Mesenchymal stem cell (in vitro differentiated cells and primary cell): ENCODE data around the gene DRC7.

Source experiments
- DNase-seq: peaks from one replicate; pipeline ENCODE4 v3.0.0-alpha.2; 2013
- H2AFZ ChIP-seq: one replicate; pipeline ENCODE4 v1.6.1; 2013; ENCODE audit warnings: low read depth, mild to moderate bottlenecking, control low read depth, inconsistent platforms, low read length, moderate library complexity
- H2AK5ac ChIP-seq: 2 replicates; pipeline ENCODE4 v1.6.1; 2013; ENCODE audit warnings: low read length, moderate library complexity, mild to moderate bottlenecking, inconsistent platforms; ENCODE audit not compliant: severe bottlenecking
- H2BK120ac ChIP-seq: one replicate; pipeline ENCODE4 v1.6.1; 2013; ENCODE audit warnings: low read depth, mild to moderate bottlenecking, inconsistent platforms, low read length, moderate library complexity
- H2BK12ac ChIP-seq, 2 experiments: one replicate each; pipeline ENCODE4 v1.6.1; 2013; ENCODE audit warnings: inconsistent platforms in 2 of 2, low read length in 2 of 2, mild to moderate bottlenecking in 2 of 2, moderate library complexity in 2 of 2, control low read depth in 1 of 2
- H2BK15ac ChIP-seq: one replicate; pipeline ENCODE4 v1.6.1; 2013; ENCODE audit warnings: mild to moderate bottlenecking, low read depth, inconsistent platforms; ENCODE audit not compliant: poor library complexity, severe bottlenecking
- H2BK5ac ChIP-seq: 2 replicates; pipeline ENCODE4 v1.6.1; 2013; ENCODE audit warnings: low read depth, mild to moderate bottlenecking, low read length, control low read depth, inconsistent platforms; ENCODE audit not compliant: poor library complexity, severe bottlenecking
- H3K14ac ChIP-seq, 2 experiments: one replicate each; pipeline ENCODE4 v1.6.1; 2013; ENCODE audit warnings: inconsistent platforms in 2 of 2, low read length in 2 of 2, control low read depth in 1 of 2, mild to moderate bottlenecking in 1 of 2, moderate library complexity in 1 of 2
- H3K18ac ChIP-seq, 2 experiments: one replicate each; pipeline ENCODE4 v1.6.1; 2013; ENCODE audit warnings: inconsistent platforms in 2 of 2, low read length in 2 of 2, control low read depth in 1 of 2, low read depth in 1 of 2, mild to moderate bottlenecking in 1 of 2
- H3K23ac ChIP-seq, 2 experiments: one replicate each; pipeline ENCODE4 v1.6.1; 2013; ENCODE audit warnings: inconsistent platforms in 2 of 2, low read length in 2 of 2, mild to moderate bottlenecking in 2 of 2, moderate library complexity in 2 of 2, control low read depth in 1 of 2
- H3K27ac ChIP-seq: 2 replicates; pipeline ENCODE4 v1.5.1; 2013; ENCODE audit warnings: mild to moderate bottlenecking, moderate library complexity, low read length, control low read depth, inconsistent platforms; ENCODE audit not compliant: poor library complexity, severe bottlenecking
- H3K27me3 ChIP-seq, 2 experiments: 2 replicates each; pipeline versions ENCODE4 v1.6.1 to v1.7.0; 2013; ENCODE audit warnings: low read length in 2 of 2, mild to moderate bottlenecking in 2 of 2, moderate library complexity in 2 of 2, control low read depth in 1 of 2, inconsistent platforms in 1 of 2; ENCODE audit not compliant: control insufficient read depth in 1 of 2, insufficient read depth in 1 of 2
- H3K36me3 ChIP-seq, 2 experiments: 2 replicates each; pipeline versions ENCODE4 v1.6.1 to v1.7.0; 2013; ENCODE audit warnings: low read length in 2 of 2, control low read depth in 1 of 2, inconsistent platforms in 1 of 2, low read depth in 1 of 2, mild to moderate bottlenecking in 1 of 2; ENCODE audit not compliant: insufficient read depth in 2 of 2, control insufficient read depth in 1 of 2
- H3K4ac ChIP-seq, 2 experiments: one replicate each; pipeline ENCODE4 v1.6.1; 2013; ENCODE audit warnings: inconsistent platforms in 2 of 2, low read length in 2 of 2, mild to moderate bottlenecking in 2 of 2, moderate library complexity in 2 of 2, control low read depth in 1 of 2, low read depth in 1 of 2
- H3K4me1 ChIP-seq: 2 replicates; pipeline ENCODE4 v1.6.1; 2013; ENCODE audit warnings: low read depth, low read length, control low read depth; ENCODE audit not compliant: control insufficient read depth, insufficient read depth
- H3K4me2 ChIP-seq: 2 replicates; pipeline ENCODE4 v1.6.1; 2013; ENCODE audit warnings: low read length, mild to moderate bottlenecking, inconsistent platforms; ENCODE audit not compliant: poor library complexity, severe bottlenecking
- H3K4me3 ChIP-seq, 2 experiments: 2 replicates each; pipeline versions ENCODE4 v1.5.1 to v1.7.0; 2013; ENCODE audit warnings: low read length in 2 of 2, mild to moderate bottlenecking in 2 of 2, control low read depth in 1 of 2, low read depth in 1 of 2; ENCODE audit not compliant: insufficient read depth in 1 of 2
- H3K79me1 ChIP-seq: replicated peaks from 2 replicates; pipeline ENCODE4 v1.6.1; 2013; ENCODE audit warnings: mild to moderate bottlenecking, control low read depth, low read length, inconsistent platforms; ENCODE audit not compliant: poor library complexity, severe bottlenecking
- H3K9ac ChIP-seq: 2 replicates; pipeline ENCODE4 v1.7.0; 2013; ENCODE audit warnings: mild to moderate bottlenecking, low read length, moderate library complexity
- H3K9me3 ChIP-seq: 2 replicates; pipeline ENCODE4 v1.7.0; 2013; ENCODE audit warnings: mild to moderate bottlenecking, low read length; ENCODE audit not compliant: control insufficient read depth
- H4K8ac ChIP-seq: one replicate; pipeline ENCODE4 v1.6.1; 2013; ENCODE audit warnings: inconsistent platforms, mild to moderate bottlenecking, low read length, moderate library complexity
- H4K91ac ChIP-seq: one replicate; pipeline ENCODE4 v1.6.1; 2013; ENCODE audit warnings: mild to moderate bottlenecking, low read length, inconsistent platforms
- WGBS: methylation state at CpG from one replicate; pipeline ENCODE4 v1.1.7; 2013; ENCODE audit warnings: mixed read lengths; 5-methylcytosine and 5-hydroxymethylcytosine counted together

Gene DRC7

DNA sequence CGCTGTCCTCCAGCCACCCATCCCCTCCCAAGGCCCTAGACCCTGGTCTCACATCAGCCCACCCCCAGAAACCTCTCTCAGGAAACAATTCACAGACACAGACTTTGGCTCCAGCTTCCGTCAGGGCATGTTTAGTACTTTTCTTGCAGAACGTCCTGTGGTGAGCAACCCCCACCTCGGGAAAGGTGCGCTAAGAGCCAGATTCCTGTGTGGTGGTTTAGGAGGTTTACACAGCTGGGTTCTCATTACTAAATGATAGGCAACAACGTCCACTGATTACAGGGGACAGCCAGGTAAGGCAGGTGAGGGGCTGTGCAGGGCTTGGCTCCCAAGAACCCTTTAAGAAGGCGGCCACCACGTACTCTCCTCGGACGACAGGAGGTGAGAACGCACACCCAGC, 78.4 kb downstream of the DRC7 start:
- H4K8ac ChIP-seq, result no peak overlapping the region
- H3K4me1 ChIP-seq, result peaks cover 54% of the 10 kb centered on the region
- H3K36me3 ChIP-seq, result peaks cover 36 to 79% of the 10 kb centered on the region in 2 experiments
- peaks cover 32% of the 10 kb centered on the region for H3K79me1 ChIP-seq
- H4K91ac ChIP-seq, result no peak overlapping the region
- no peak overlapping the region for H3K18ac ChIP-seq
- 95% methylated on average over 11 of the region's 11 CpGs for WGBS
- no peak overlapping the region for H3K23ac ChIP-seq
- no peak overlapping the region for H3K14ac ChIP-seq
- H3K4me2 ChIP-seq, result no peak overlapping the region
- no peak overlapping the region for H3K4ac ChIP-seq
- peak overlapping the region; percentile 89 for H3K27ac ChIP-seq
- no peak overlapping the region for H3K4me3 ChIP-seq
- no peaks in the 10 kb centered on the region for H3K27me3 ChIP-seq
- no peak overlapping the region for H2BK120ac ChIP-seq
- no peak for DNase-seq
- H2BK15ac ChIP-seq, result no peak overlapping the region
- H2BK5ac ChIP-seq, result no peak overlapping the region
- no peak overlapping the region for H3K9ac ChIP-seq
- peak overlapping the region; percentile 21 for H2AK5ac ChIP-seq
- H2BK12ac ChIP-seq, result no peak overlapping the region
- no peaks in the 10 kb centered on the region for H3K9me3 ChIP-seq
- H2AFZ ChIP-seq, result no peak overlapping the region

DNA sequence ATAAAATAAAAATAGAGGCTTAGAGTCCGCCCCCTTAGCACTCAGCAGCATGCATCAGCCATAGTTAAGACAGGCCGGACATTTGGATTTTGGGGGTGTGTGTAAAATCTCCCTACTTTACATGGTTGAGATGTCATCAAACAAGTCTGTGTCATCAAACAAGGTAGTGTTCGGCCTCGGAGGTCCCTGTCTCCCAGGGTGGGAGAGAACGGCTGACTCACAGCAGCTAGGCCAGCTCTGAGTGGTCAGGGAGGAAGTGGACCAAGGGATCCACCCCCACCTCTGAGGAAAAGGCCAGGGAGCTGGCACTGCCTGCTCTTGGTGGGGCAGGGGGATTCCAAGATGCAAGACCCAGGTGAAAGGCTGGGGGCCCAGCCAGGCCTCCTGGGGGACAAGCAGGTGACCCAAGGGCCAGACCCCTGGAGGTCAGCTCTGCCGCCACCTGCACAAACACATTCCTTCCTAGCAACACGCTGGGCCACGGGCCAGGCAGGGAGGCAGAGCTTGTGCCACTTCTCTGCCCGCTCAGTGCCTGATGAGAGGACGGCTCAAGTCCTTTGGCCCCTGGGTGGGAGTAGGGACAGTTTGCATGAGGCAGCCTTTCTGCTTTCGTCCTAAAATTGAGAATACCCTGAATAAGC, 79.2 kb downstream of the DRC7 start:
- H3K9ac ChIP-seq, result no peak overlapping the region
- no peak overlapping the region for H3K4me3 ChIP-seq
- no peak overlapping the region for H4K91ac ChIP-seq
- no peaks in the 10 kb centered on the region for H3K9me3 ChIP-seq
- peaks cover 56% of the 10 kb centered on the region for H3K4me1 ChIP-seq
- no peak overlapping the region for H2BK5ac ChIP-seq
- peaks cover 32 to 74% of the 10 kb centered on the region in 2 experiments for H3K36me3 ChIP-seq
- H3K4me2 ChIP-seq, result no peak overlapping the region
- no peak overlapping the region for H3K14ac ChIP-seq
- DNase-seq, result peak; percentile 37
- H2AFZ ChIP-seq, result no peak overlapping the region
- no peaks in the 10 kb centered on the region for H3K27me3 ChIP-seq
- peaks cover 32% of the 10 kb centered on the region for H3K79me1 ChIP-seq
- no peak overlapping the region for H2BK15ac ChIP-seq
- H3K23ac ChIP-seq, result no peak overlapping the region
- WGBS, result 80% methylated on average over 10 of the region's 11 CpGs
- H3K18ac ChIP-seq, result no peak overlapping the region
- H2BK12ac ChIP-seq, result no peak overlapping the region
- H3K4ac ChIP-seq, result no peak overlapping the region
- H3K27ac ChIP-seq, result peak overlapping the region; percentile 89
- H2BK120ac ChIP-seq, result no peak overlapping the region
- H2AK5ac ChIP-seq, result no peak overlapping the region
- no peak overlapping the region for H4K8ac ChIP-seq

DNA sequence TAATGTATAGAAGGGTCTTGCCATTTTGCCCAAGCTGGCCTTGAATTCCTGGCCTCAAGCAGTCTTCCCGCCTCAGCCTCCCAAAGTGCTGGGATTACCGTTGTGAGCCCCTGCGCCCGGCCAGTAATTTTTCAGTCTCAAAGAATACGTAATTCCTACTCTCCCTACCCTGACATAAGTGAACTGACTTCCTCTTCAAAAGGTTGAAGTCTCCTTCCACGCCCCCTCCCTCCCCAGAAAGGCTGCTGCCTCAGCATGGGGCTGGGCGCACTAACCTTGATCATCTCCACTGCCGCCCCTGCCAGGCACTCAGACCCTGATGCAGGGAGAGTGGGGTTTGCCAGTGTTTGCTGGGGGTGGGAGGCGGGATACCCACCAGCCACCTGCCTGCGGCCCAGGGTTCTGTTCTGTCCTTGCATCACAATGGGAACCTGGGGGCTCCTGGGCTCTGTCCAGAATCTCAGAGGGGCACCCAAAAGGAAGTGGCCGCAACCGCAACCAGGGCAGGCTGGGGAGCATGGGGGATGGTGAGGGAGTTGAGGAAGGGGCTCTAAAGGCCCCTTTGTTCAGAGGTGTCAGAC, 80.2 kb downstream of the DRC7 start:
- Histone ChIP-seq H3K4me2 (no peak overlapping the region), H2BK12ac (no peak overlapping the region), H4K91ac (no peak overlapping the region), H4K8ac (no peak overlapping the region), H3K27ac (peak overlapping the region; percentile 89), H3K9ac (no peak overlapping the region), H2BK15ac (no peak overlapping the region), H2BK120ac (no peak overlapping the region), H2AFZ (no peak overlapping the region), H3K4ac (no peak overlapping the region), H3K4me3 (no peak overlapping the region), H3K23ac (peak overlapping the region in 1 of 2 experiments; percentile 9), H3K79me1 (peaks cover 26% of the 10 kb centered on the region), H3K18ac (no peak overlapping the region), H2BK5ac (peak overlapping the region; percentile 24), H3K27me3 (no peaks in the 10 kb centered on the region), H3K14ac (no peak overlapping the region), H3K9me3 (no peaks in the 10 kb centered on the region), H3K36me3 (peaks cover 27 to 64% of the 10 kb centered on the region in 2 experiments), H2AK5ac (peak overlapping the region; percentile 93), H3K4me1 (peaks cover 53% of the 10 kb centered on the region)
- WGBS, result 91% methylated on average over 12 of the region's 12 CpGs
- DNase-seq, result no peak

DNA sequence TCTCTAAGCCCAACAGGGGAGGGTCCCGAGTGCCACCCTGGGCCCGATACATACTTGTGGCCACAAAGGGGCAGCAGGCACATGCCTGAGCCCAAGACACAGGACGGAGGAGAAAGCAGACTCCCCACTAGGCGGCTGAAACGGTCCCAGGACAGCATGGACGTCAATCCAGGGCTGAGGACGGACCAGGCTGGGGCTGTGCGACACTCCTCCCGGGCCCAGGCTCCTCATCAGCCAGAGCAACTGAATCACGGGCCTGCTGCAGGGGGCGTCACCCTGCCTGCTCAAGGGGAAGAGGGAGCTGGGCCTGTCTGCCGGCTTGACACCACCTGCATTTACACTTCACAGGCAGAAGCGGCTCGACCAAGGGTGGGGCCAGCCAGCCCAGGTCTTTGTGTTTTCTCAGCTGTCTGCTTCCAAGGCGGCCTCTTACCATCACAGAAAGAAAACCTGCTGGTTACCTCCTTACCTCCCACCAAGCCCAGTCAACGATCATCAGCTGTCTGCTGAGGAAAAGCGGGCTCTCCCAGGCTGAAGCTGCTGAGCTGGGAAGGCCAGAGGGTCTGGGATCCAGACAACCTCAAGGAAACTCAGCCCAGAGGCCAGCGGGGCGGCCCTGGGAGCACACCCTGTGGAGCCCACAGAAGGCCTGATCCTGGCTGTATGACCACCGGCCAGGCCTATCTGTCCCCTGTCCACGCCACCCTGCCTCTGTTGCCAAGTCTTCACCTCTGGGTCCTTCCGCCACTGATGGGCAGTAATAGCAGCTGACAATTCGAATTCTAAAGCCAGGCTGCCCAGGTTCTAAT, 81.3 kb downstream of the DRC7 start:
- H3K36me3 ChIP-seq, result peaks cover 16 to 60% of the 10 kb centered on the region in 2 experiments
- no peak overlapping the region for H2BK5ac ChIP-seq
- no peak overlapping the region for H2BK120ac ChIP-seq
- no peak overlapping the region for H3K4me3 ChIP-seq
- WGBS, result 48% methylated on average over 23 of the region's 23 CpGs
- no peak overlapping the region for H2BK12ac ChIP-seq
- peaks cover 16% of the 10 kb centered on the region for H3K79me1 ChIP-seq
- no peak overlapping the region for H3K4ac ChIP-seq
- no peak overlapping the region for H3K18ac ChIP-seq
- H3K4me2 ChIP-seq, result no peak overlapping the region
- peak overlapping the region; percentile 89 for H3K27ac ChIP-seq
- peak overlapping the region; percentile 93 for H2AK5ac ChIP-seq
- peaks cover 50% of the 10 kb centered on the region for H3K4me1 ChIP-seq
- no peak overlapping the region for H3K9ac ChIP-seq
- no peak overlapping the region for H2AFZ ChIP-seq
- no peak overlapping the region for H2BK15ac ChIP-seq
- peak; percentile 54 for DNase-seq
- H4K91ac ChIP-seq, result peak overlapping the region; percentile 11
- no peaks in the 10 kb centered on the region for H3K9me3 ChIP-seq
- peak overlapping the region in 1 of 2 experiments; percentile 43 for H3K23ac ChIP-seq
- H4K8ac ChIP-seq, result peak overlapping the region; percentile 57
- H3K27me3 ChIP-seq, result no peaks in the 10 kb centered on the region
- H3K14ac ChIP-seq, result no peak overlapping the region
